ENCODE results near the gene C9orf72. TPM values are rescaled to one million over a fixed set of nuclear protein-coding genes. Genes with fewer than 3 reads are reported as not detected.

The C9orf72 gene
- total and polyA plus RNA-seq, 2 experiments from 2014 or later: 11.6 to 27.8 TPM

GRCh38 chr9:27581826-27582225 lies 8.5 kb upstream of the C9orf72 start:
- TF ChIP-seq, protein P1, sequence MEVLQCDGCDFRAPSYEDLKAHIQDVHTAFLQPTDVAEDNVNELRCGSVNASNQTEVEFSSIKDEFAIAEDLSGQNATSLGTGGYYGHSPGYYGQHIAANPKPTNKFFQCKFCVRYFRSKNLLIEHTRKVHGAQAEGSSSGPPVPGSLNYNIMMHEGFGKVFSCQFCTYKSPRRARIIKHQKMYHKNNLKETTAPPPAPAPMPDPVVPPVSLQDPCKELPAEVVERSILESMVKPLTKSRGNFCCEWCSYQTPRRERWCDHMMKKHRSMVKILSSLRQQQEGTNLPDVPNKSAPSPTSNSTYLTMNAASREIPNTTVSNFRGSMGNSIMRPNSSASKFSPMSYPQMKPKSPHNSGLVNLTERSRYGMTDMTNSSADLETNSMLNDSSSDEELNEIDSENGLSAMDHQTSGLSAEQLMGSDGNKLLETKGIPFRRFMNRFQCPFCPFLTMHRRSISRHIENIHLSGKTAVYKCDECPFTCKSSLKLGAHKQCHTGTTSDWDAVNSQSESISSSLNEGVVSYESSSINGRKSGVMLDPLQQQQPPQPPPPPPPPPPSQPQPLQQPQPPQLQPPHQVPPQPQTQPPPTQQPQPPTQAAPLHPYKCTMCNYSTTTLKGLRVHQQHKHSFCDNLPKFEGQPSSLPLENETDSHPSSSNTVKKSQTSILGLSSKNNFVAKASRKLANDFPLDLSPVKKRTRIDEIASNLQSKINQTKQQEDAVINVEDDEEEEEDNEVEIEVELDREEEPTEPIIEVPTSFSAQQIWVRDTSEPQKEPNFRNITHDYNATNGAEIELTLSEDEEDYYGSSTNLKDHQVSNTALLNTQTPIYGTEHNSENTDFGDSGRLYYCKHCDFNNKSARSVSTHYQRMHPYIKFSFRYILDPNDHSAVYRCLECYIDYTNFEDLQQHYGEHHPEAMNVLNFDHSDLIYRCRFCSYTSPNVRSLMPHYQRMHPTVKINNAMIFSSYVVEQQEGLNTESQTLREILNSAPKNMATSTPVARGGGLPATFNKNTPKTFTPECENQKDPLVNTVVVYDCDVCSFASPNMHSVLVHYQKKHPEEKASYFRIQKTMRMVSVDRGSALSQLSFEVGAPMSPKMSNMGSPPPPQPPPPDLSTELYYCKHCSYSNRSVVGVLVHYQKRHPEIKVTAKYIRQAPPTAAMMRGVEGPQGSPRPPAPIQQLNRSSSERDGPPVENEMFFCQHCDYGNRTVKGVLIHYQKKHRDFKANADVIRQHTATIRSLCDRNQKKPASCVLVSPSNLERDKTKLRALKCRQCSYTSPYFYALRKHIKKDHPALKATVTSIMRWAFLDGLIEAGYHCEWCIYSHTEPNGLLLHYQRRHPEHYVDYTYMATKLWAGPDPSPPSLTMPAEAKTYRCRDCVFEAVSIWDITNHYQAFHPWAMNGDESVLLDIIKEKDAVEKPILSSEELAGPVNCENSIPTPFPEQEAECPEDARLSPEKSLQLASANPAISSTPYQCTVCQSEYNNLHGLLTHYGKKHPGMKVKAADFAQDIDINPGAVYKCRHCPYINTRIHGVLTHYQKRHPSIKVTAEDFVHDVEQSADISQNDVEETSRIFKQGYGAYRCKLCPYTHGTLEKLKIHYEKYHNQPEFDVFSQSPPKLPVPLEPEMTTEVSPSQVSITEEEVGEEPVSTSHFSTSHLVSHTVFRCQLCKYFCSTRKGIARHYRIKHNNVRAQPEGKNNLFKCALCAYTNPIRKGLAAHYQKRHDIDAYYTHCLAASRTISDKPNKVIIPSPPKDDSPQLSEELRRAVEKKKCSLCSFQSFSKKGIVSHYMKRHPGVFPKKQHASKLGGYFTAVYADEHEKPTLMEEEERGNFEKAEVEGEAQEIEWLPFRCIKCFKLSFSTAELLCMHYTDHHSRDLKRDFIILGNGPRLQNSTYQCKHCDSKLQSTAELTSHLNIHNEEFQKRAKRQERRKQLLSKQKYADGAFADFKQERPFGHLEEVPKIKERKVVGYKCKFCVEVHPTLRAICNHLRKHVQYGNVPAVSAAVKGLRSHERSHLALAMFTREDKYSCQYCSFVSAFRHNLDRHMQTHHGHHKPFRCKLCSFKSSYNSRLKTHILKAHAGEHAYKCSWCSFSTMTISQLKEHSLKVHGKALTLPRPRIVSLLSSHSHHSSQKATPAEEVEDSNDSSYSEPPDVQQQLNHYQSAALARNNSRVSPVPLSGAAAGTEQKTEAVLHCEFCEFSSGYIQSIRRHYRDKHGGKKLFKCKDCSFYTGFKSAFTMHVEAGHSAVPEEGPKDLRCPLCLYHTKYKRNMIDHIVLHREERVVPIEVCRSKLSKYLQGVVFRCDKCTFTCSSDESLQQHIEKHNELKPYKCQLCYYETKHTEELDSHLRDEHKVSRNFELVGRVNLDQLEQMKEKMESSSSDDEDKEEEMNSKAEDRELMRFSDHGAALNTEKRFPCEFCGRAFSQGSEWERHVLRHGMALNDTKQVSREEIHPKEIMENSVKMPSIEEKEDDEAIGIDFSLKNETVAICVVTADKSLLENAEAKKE (CRISPR knock-in tag; IDR thresholded peaks at IDR 0.05): no peak
- TF ChIP-seq ZNF331 (CRISPR knock-in tag; IDR thresholded peaks at IDR 0.05; ENCODE audit: low read depth) (no peak), ZNF114 (CRISPR knock-in tag; IDR thresholded peaks at IDR 0.05) (no peak), POLR2AphosphoS5 (IDR thresholded peaks at IDR 0.05; ENCODE audit: low read depth) (no peak), EZH2phosphoT487 (IDR thresholded peaks at IDR 0.05; ENCODE audit: unreplicated experiment) (no peak), STAT1 (IDR thresholded peaks at IDR 0.05; ENCODE audit: unreplicated experiment) (no peak), JUNB (IDR thresholded peaks at IDR 0.05; ENCODE audit: unreplicated experiment) (no peak), ETS1 (IDR thresholded peaks at IDR 0.05) (no peak), CREB1 (CRISPR knock-in tag; IDR thresholded peaks at IDR 0.05; ENCODE audit: low read depth) (no peak), CTCF (conservative IDR thresholded peaks at IDR 0.05; ENCODE audit: low read depth in 2 of 2) (no peak), NANOG (IDR thresholded peaks at IDR 0.05; ENCODE audit: borderline replicate concordance) (no peak), EZH2 (IDR thresholded peaks at IDR 0.05; ENCODE audit: low read depth, unreplicated experiment) (no peak)
- TF ChIP-seq, protein P2, sequence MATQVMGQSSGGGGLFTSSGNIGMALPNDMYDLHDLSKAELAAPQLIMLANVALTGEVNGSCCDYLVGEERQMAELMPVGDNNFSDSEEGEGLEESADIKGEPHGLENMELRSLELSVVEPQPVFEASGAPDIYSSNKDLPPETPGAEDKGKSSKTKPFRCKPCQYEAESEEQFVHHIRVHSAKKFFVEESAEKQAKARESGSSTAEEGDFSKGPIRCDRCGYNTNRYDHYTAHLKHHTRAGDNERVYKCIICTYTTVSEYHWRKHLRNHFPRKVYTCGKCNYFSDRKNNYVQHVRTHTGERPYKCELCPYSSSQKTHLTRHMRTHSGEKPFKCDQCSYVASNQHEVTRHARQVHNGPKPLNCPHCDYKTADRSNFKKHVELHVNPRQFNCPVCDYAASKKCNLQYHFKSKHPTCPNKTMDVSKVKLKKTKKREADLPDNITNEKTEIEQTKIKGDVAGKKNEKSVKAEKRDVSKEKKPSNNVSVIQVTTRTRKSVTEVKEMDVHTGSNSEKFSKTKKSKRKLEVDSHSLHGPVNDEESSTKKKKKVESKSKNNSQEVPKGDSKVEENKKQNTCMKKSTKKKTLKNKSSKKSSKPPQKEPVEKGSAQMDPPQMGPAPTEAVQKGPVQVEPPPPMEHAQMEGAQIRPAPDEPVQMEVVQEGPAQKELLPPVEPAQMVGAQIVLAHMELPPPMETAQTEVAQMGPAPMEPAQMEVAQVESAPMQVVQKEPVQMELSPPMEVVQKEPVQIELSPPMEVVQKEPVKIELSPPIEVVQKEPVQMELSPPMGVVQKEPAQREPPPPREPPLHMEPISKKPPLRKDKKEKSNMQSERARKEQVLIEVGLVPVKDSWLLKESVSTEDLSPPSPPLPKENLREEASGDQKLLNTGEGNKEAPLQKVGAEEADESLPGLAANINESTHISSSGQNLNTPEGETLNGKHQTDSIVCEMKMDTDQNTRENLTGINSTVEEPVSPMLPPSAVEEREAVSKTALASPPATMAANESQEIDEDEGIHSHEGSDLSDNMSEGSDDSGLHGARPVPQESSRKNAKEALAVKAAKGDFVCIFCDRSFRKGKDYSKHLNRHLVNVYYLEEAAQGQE (IDR thresholded peaks at IDR 0.05; ENCODE audit: unreplicated experiment): no peak
- H3K27me3 Mint-ChIP-seq (ENCODE audit: insufficient read depth, low read depth, poor library complexity): peaks cover 2% of the 10 kb centered on the region
- Histone ChIP-seq H3K36me3 (ENCODE audit: insufficient read depth) (no peaks in the 10 kb centered on the region), H3K27me3 (ENCODE audit: insufficient read depth) (no peaks in the 10 kb centered on the region), H3K27ac (ENCODE audit: low read depth) (no peak overlapping the region), H3F3A (replicated peaks; ENCODE audit: low read depth) (no peaks in the 10 kb centered on the region), H2AFZ (no peak overlapping the region), H3K4me3 (no peak overlapping the region), H3K4me2 (no peak overlapping the region), H3K9me2 (ENCODE audit: insufficient read depth) (no peaks in the 10 kb centered on the region), H3K79me2 (replicated peaks; ENCODE audit: insufficient read depth) (no peaks in the 10 kb centered on the region), H4K20me1 (replicated peaks; ENCODE audit: insufficient read depth) (no peaks in the 10 kb centered on the region), H3K4me1 (ENCODE audit: insufficient read depth) (peaks cover 4% of the 10 kb centered on the region; the same call in 1 of the 2 replicates)
- H3K36me3 Mint-ChIP-seq (ENCODE audit: low read depth): peaks cover 11% of the 10 kb centered on the region
- peaks cover 11% of the 10 kb centered on the region for H3K9me3 Mint-ChIP-seq
- no peak for ATAC-seq
- no peak overlapping the region for H3K4me3 Mint-ChIP-seq
- H3K27ac Mint-ChIP-seq: no peak overlapping the region
- DNase-seq (ENCODE audit: low spot score): no peak
- no peaks in the 10 kb centered on the region for H3K4me1 Mint-ChIP-seq
